GM12878 (cell line): Measurements from ENCODE around the gene CYP46A1. TPM values are rescaled to one million over a fixed set of nuclear protein-coding genes. Genes with fewer than 3 reads are reported as not detected.

ENCODE experiments used
- ATAC-seq: fragments of 200-7000 bp; cut with Tn5 transposase; 3 replicates; pipeline ENCODE4 v1.9.1; 2020; ENCODE audit warnings: mild to moderate bottlenecking, moderate library complexity
- BruUV-seq: library from RNA; stranded (reverse); fragments of 400-500 nt; replicated peaks from 2 replicates; lab custom pipeline; 2021; lab: Mats Ljungman, UMichigan
- CTCF ChIA-PET: fragments of 300-600 bp; sonication (Branson Sonifier 250); formaldehyde crosslinking; extraction: SDS; loops from one replicate; lab custom pipeline; 2021; ENCODE audit warnings: inconsistent platforms; lab: Yijun Ruan, JAX
- POLR2A ChIA-PET: fragments of 350-600 bp; formaldehyde crosslinking; extraction: SDS; loops from one replicate; lab custom pipeline; 2021; ENCODE audit warnings: inconsistent platforms; lab: Charles Lee
- RAD21 ChIA-PET: fragments of 300-600 bp; sonication (Branson Sonifier 250); formaldehyde crosslinking; loops from one replicate; lab custom pipeline; 2023; ENCODE audit warnings: antibody characterized with exemption; ENCODE audit not compliant: unreplicated experiment; lab: Charles Lee
- SMC1A ChIA-PET: fragments of 300-600 bp; sonication (Branson Sonifier 250); formaldehyde crosslinking; loops from one replicate; lab custom pipeline; 2023; ENCODE audit not compliant: unreplicated experiment, uncharacterized antibody; lab: Charles Lee
- DNase-seq: peaks from one replicate; pipeline ENCODE4 v3.0.0-alpha.2; 2011; ENCODE audit warnings: low read depth, low spot score
- FAIRE-seq: peaks from 3 replicates; lab custom pipeline; 2011; peaks lifted over from hg19 to GRCh38; lab: Jason Lieb, UNC
- H2AFZ ChIP-seq: 2 replicates; pipeline ENCODE4 v1.6.0; 2011; ENCODE audit warnings: low read depth, low read length, control low read depth; ENCODE audit not compliant: control insufficient read depth
- H3K27ac ChIP-seq: 2 replicates; pipeline ENCODE4 v1.5.1; 2011; ENCODE audit warnings: control low read depth; ENCODE audit not compliant: control insufficient read depth, insufficient read depth
- H3K27me3 ChIP-seq, 2 experiments: replicated peaks in 1 of 2; 2 replicates each; pipeline versions ENCODE4 v1.6.0 to v1.6.1; 2011; ENCODE audit warnings: low read length in 1 of 2; ENCODE audit not compliant: control insufficient read depth in 2 of 2, insufficient read depth in 2 of 2
- H3K36me3 ChIP-seq, 2 experiments: 2 replicates each; pipeline ENCODE4 v1.5.1; 2011; ENCODE audit warnings: low read length in 1 of 2; ENCODE audit not compliant: control insufficient read depth in 2 of 2, insufficient read depth in 2 of 2
- H3K4me1 ChIP-seq: 2 replicates; pipeline ENCODE4 v1.6.1; 2011; ENCODE audit warnings: mild to moderate bottlenecking, low read length, moderate library complexity, mixed read lengths; ENCODE audit not compliant: control insufficient read depth, insufficient read depth
- H3K4me2 ChIP-seq: 2 replicates; pipeline ENCODE4 v1.6.0; 2011; ENCODE audit warnings: control low read depth; ENCODE audit not compliant: control insufficient read depth, insufficient read depth
- H3K4me3 ChIP-seq: fragments of 200-600 bp; sonication (generic); 2 replicates; pipeline ENCODE4 v1.5.1; 2016
- H3K79me2 ChIP-seq: 2 replicates; pipeline ENCODE4 v1.6.0; 2011; ENCODE audit warnings: low read length; ENCODE audit not compliant: control insufficient read depth, insufficient read depth
- H3K9ac ChIP-seq: 2 replicates; pipeline ENCODE4 v1.8.0; 2011; ENCODE audit warnings: low read length, control low read depth, mixed read lengths; ENCODE audit not compliant: control insufficient read depth, insufficient read depth
- H3K9me3 ChIP-seq: replicated peaks from 3 replicates; pipeline ENCODE4 v1.5.1; 2011; ENCODE audit warnings: mild to moderate bottlenecking, low read length; ENCODE audit not compliant: control insufficient read depth, insufficient read depth
- H4K20me1 ChIP-seq: 2 replicates; pipeline ENCODE4 v1.6.0; 2011; ENCODE audit not compliant: control insufficient read depth, insufficient read depth
- BHLHE40 ChIP-seq, 2 experiments: fragments of 450-650 bp in 1 of 2; IDR thresholded peaks; 2 replicates each; pipeline ENCODE4 v1.6.1; 2011 to 2017; ENCODE audit warnings: low read depth in 2 of 2, borderline replicate concordance in 1 of 2, improper control_type of control experiment in 1 of 2, low read length in 1 of 2, mild to moderate bottlenecking in 1 of 2
- CREM ChIP-seq: IDR thresholded peaks from 2 replicates; pipeline ENCODE4 v1.6.1; 2014; ENCODE audit warnings: antibody characterized with exemption, low read depth
- HDAC2 ChIP-seq: fragments of 200-600 bp; sonication (generic); IDR thresholded peaks from 2 replicates; pipeline ENCODE4 v1.6.1; 2017
- NFIC ChIP-seq: IDR thresholded peaks from 2 replicates; pipeline ENCODE4 v1.6.1; 2012; ENCODE audit warnings: low read depth, mild to moderate bottlenecking, inconsistent platforms, low read length, moderate library complexity
- NR2C2 ChIP-seq: IDR thresholded peaks from 2 replicates; pipeline ENCODE4 v1.6.1; 2011; ENCODE audit warnings: borderline replicate concordance, low read depth; ENCODE audit not compliant: control insufficient read depth, insufficient read length
- PKNOX1 ChIP-seq: fragments of 450-650 bp; IDR thresholded peaks from 2 replicates; pipeline ENCODE4 v1.6.1; 2016; ENCODE audit warnings: mild to moderate bottlenecking
- PML ChIP-seq: IDR thresholded peaks from 2 replicates; pipeline ENCODE4 v1.6.1; 2012; ENCODE audit warnings: low read length, inconsistent platforms
- RUNX3 ChIP-seq: IDR thresholded peaks from 2 replicates; pipeline ENCODE4 v1.6.1; 2012; ENCODE audit warnings: low read length, inconsistent platforms
- SMAD5 ChIP-seq: IDR thresholded peaks from 2 replicates; pipeline ENCODE4 v1.6.1; 2016; ENCODE audit warnings: antibody characterized with exemption, low read depth
- STAT3 ChIP-seq: IDR thresholded peaks from 2 replicates; pipeline ENCODE4 v1.6.1; 2011; ENCODE audit warnings: low read depth, low read length, improper control_type of control experiment
- ZBTB11 ChIP-seq: fragments of 450-650 bp; formaldehyde crosslinking; IDR thresholded peaks from 2 replicates; pipeline ENCODE4 v1.5.0; 2022; ENCODE audit warnings: mild to moderate bottlenecking, missing genetic modification characterization
- WGBS: methylation state at CpG from one replicate; pipeline ENCODE4 v1.1.6; 2016; ENCODE audit warnings: low lambda C conversion rate; ENCODE audit not compliant: insufficient replicate concordance, insufficient coverage; ENCODE audit errors: missing lambda C conversion rate; 5-methylcytosine and 5-hydroxymethylcytosine counted together
- in situ Hi-C: fragments of 300-500 bp; cut with MboI; formaldehyde crosslinking; loops from 9 replicates; pipeline ENCODE4 v1.14.3; 2018; ENCODE audit warnings: mixed read lengths
- intact Hi-C: fragments of 100-400 bp; cut with micrococcal nuclease; formaldehyde crosslinking; loops from one replicate; pipeline ENCODE4 v1.14.2; 2022; ENCODE audit not compliant: unreplicated experiment
- polyA plus RNA-seq, 11 experiments: library from polyadenylated mRNA; depleted of rRNA in 4 of 11; unstranded in 6 of 11; stranded (reverse) in 5 of 11; fragments of >200 nt; fragmentation: Nextera tagmentation in 4 of 11; fragmentation: Illumina TruSeq in 1 of 11; extraction: Ambion mirVana in 4 of 11; extraction: Trizol in 1 of 11; gene quantifications; 1 replicate in 1 of 11; 2 replicates in 10 of 11; pipeline versions ENCODE4 v1.2.1 to v1.2.3, GENCODE V29; 2011 to 2016; ENCODE audit warnings: inconsistent platforms in 2 of 11, missing spikeins in 2 of 11, low read depth in 1 of 11
- total RNA-seq, 4 experiments: library from RNA; depleted of rRNA in 3 of 4; stranded (reverse); fragments of >200 nt in 3 of 4; fragmentation: Illumina TruSeq in 1 of 4; extraction: Trizol in 1 of 4; gene quantifications; 2 replicates each; pipeline versions ENCODE4 v1.2.1 to v1.2.3, GENCODE V29; 2013 to 2021
- TF ChIP-seq, protein P1 (sequence below): fragments of 450-650 bp; IDR thresholded peaks from 2 replicates; pipeline ENCODE4 v1.6.1; 2017; ENCODE audit warnings: mild to moderate bottlenecking, moderate library complexity
- TF ChIP-seq, protein P2 (sequence below): fragments of 450-650 bp; IDR thresholded peaks from 2 replicates; pipeline ENCODE4 v1.6.1; 2017; ENCODE audit warnings: mild to moderate bottlenecking, low read depth, inconsistent platforms; ENCODE audit not compliant: poor library complexity, severe bottlenecking

The CYP46A1 gene
- total and polyA plus RNA-seq, 10 of the 15 experiments (the other 5 are each of a cell fraction or from before 2014, with no cell fraction given), result 0.04 to 0.11 TPM; not detected in 8

- no peaks in the 10 kb centered on the region for H3K4me1 ChIP-seq
- H3K79me2 ChIP-seq, result no peaks in the 10 kb centered on the region
- H4K20me1 ChIP-seq, result no peaks in the 10 kb centered on the region
- peaks cover 0 to 1% of the 10 kb centered on the region in 2 experiments; a peak in 1 of 4 replicates for H3K27me3 ChIP-seq
- BruUV-seq, result no TSS peak
- H3K9ac ChIP-seq, result no peak overlapping the region
- H3K9me3 ChIP-seq, result peaks cover 2% of the 10 kb centered on the region; the same call in 1 of the 3 replicates
- FAIRE-seq (no peak), ATAC-seq (no peak), DNase-seq (no peak)
- H3K27ac ChIP-seq, result no peak overlapping the region
- in situ Hi-C loops (no loop called here), intact Hi-C loops (no loop called here)
- H3K4me2 ChIP-seq, result no peak overlapping the region
- ChIA-PET SMC1A (interaction anchor here (2.2 kb wide), 1 partner anchor 187 kb away, joined by 5 read pairs; no protein-coding TSS in a partner anchor), RAD21 (no interaction called here), CTCF (interaction anchor here (1.4 to 1.6 kb wide), 3 partner anchors 10 to 16 kb away, joined by 3 read pairs; partner anchors contain the start of gene CYP46A1), POLR2A (no interaction called here)
- no peak overlapping the region for H2AFZ ChIP-seq
- 61% methylated on average over 16 of the region's 16 CpGs for WGBS
- no peaks in the 10 kb centered on the region for H3K36me3 ChIP-seq
- no peak overlapping the region for H3K4me3 ChIP-seq
- TF ChIP-seq CREM (no peak), NR2C2 (no peak), NFIC (no peak), RUNX3 (no peak), HDAC2 (no peak), ZBTB11 (CRISPR knock-in tag) (no peak), STAT3 (no peak), BHLHE40 (IDR thresholded peaks at IDR 0.05; ENCODE audit: borderline replicate concordance in 1 of 2, low read depth in 2 of 2, low read length in 1 of 2) (no peak), SMAD5 (no peak), PML (no peak), PKNOX1 (no peak)
- TF ChIP-seq, protein P1, sequence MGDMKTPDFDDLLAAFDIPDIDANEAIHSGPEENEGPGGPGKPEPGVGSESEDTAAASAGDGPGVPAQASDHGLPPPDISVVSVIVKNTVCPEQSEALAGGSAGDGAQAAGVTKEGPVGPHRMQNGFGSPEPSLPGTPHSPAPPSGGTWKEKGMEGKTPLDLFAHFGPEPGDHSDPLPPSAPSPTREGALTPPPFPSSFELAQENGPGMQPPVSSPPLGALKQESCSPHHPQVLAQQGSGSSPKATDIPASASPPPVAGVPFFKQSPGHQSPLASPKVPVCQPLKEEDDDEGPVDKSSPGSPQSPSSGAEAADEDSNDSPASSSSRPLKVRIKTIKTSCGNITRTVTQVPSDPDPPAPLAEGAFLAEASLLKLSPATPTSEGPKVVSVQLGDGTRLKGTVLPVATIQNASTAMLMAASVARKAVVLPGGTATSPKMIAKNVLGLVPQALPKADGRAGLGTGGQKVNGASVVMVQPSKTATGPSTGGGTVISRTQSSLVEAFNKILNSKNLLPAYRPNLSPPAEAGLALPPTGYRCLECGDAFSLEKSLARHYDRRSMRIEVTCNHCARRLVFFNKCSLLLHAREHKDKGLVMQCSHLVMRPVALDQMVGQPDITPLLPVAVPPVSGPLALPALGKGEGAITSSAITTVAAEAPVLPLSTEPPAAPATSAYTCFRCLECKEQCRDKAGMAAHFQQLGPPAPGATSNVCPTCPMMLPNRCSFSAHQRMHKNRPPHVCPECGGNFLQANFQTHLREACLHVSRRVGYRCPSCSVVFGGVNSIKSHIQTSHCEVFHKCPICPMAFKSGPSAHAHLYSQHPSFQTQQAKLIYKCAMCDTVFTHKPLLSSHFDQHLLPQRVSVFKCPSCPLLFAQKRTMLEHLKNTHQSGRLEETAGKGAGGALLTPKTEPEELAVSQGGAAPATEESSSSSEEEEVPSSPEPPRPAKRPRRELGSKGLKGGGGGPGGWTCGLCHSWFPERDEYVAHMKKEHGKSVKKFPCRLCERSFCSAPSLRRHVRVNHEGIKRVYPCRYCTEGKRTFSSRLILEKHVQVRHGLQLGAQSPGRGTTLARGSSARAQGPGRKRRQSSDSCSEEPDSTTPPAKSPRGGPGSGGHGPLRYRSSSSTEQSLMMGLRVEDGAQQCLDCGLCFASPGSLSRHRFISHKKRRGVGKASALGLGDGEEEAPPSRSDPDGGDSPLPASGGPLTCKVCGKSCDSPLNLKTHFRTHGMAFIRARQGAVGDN, result no peak
- TF ChIP-seq, protein P2, sequence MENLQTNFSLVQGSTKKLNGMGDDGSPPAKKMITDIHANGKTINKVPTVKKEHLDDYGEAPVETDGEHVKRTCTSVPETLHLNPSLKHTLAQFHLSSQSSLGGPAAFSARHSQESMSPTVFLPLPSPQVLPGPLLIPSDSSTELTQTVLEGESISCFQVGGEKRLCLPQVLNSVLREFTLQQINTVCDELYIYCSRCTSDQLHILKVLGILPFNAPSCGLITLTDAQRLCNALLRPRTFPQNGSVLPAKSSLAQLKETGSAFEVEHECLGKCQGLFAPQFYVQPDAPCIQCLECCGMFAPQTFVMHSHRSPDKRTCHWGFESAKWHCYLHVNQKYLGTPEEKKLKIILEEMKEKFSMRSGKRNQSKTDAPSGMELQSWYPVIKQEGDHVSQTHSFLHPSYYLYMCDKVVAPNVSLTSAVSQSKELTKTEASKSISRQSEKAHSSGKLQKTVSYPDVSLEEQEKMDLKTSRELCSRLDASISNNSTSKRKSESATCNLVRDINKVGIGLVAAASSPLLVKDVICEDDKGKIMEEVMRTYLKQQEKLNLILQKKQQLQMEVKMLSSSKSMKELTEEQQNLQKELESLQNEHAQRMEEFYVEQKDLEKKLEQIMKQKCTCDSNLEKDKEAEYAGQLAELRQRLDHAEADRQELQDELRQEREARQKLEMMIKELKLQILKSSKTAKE, result no peak
Measured at GRCh38 chr14:99699861-99700260, 15.8 kb downstream of the CYP46A1 start.
